Measurements from ENCODE around the gene OXTR.

DNA sequence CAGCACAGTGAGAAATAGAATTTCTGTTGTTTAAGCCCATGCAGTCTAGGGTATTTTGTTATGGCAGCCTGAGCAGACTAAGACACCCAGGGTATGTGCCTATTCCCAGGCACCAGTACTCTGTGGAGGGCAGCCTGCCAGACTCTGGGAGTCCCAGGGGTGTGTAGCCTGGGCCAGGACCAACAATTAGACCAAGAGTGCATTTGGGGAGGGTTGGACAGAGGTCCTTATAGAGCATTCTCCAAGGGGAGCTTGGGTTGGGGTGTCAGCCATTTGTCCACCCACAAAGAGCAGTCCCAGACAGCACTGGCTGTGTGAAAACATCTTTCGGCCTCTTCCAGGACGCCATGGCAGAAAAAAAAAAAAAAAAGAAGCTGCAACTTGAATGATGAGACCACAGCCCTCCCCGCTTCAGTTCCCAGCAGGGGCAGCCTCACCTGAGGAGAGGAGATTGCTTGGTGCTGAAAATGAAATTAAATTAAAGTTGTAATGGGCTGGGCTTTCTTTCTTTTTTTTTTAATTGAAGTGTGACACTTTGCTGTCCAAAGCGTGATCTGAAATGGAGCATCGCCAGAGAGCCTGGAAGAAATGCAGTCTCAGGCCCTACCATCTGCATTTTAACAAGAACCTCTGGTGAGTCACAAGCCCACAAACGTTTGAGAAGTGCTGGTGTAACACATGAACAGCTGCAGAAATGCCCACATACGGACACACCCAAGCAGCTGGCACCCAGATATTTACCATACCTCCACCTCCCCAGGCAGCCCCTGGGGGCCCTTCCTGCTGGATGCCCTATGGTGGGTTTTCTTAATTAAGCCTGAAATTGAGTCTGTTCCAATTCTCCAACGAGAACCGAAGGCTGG lies 57.1 kb downstream of the OXTR start:
- TF ChIP-seq, protein P1, sequence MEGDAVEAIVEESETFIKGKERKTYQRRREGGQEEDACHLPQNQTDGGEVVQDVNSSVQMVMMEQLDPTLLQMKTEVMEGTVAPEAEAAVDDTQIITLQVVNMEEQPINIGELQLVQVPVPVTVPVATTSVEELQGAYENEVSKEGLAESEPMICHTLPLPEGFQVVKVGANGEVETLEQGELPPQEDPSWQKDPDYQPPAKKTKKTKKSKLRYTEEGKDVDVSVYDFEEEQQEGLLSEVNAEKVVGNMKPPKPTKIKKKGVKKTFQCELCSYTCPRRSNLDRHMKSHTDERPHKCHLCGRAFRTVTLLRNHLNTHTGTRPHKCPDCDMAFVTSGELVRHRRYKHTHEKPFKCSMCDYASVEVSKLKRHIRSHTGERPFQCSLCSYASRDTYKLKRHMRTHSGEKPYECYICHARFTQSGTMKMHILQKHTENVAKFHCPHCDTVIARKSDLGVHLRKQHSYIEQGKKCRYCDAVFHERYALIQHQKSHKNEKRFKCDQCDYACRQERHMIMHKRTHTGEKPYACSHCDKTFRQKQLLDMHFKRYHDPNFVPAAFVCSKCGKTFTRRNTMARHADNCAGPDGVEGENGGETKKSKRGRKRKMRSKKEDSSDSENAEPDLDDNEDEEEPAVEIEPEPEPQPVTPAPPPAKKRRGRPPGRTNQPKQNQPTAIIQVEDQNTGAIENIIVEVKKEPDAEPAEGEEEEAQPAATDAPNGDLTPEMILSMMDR (IDR thresholded peaks at IDR 0.05), result no peak
- TF ChIP-seq SMAD4 (CRISPR knock-in tag; IDR thresholded peaks at IDR 0.05), result no peak
- TF ChIP-seq, protein P2, sequence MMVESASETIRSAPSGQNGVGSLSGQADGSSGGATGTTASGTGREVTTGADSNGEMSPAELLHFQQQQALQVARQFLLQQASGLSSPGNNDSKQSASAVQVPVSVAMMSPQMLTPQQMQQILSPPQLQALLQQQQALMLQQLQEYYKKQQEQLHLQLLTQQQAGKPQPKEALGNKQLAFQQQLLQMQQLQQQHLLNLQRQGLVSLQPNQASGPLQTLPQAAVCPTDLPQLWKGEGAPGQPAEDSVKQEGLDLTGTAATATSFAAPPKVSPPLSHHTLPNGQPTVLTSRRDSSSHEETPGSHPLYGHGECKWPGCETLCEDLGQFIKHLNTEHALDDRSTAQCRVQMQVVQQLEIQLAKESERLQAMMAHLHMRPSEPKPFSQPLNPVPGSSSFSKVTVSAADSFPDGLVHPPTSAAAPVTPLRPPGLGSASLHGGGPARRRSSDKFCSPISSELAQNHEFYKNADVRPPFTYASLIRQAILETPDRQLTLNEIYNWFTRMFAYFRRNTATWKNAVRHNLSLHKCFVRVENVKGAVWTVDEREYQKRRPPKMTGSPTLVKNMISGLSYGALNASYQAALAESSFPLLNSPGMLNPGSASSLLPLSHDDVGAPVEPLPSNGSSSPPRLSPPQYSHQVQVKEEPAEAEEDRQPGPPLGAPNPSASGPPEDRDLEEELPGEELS (CRISPR knock-in tag; IDR thresholded peaks at IDR 0.05), result no peak
- TF ChIP-seq JUN (CRISPR knock-in tag; IDR thresholded peaks at IDR 0.05), result no peak
- no peak for TF ChIP-seq TEAD1 (CRISPR knock-in tag; IDR thresholded peaks at IDR 0.05)
- no peak for TF ChIP-seq ESRRA (CRISPR knock-in tag; IDR thresholded peaks at IDR 0.05; ENCODE audit: borderline replicate concordance)
- no peak for TF ChIP-seq HMGA2 (CRISPR knock-in tag; IDR thresholded peaks at IDR 0.05)
- TF ChIP-seq, protein P3, sequence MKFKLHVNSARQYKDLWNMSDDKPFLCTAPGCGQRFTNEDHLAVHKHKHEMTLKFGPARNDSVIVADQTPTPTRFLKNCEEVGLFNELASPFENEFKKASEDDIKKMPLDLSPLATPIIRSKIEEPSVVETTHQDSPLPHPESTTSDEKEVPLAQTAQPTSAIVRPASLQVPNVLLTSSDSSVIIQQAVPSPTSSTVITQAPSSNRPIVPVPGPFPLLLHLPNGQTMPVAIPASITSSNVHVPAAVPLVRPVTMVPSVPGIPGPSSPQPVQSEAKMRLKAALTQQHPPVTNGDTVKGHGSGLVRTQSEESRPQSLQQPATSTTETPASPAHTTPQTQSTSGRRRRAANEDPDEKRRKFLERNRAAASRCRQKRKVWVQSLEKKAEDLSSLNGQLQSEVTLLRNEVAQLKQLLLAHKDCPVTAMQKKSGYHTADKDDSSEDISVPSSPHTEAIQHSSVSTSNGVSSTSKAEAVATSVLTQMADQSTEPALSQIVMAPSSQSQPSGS (CRISPR knock-in tag; IDR thresholded peaks at IDR 0.05; ENCODE audit: borderline replicate concordance, low read depth), result no peak
- TF ChIP-seq, protein P4, sequence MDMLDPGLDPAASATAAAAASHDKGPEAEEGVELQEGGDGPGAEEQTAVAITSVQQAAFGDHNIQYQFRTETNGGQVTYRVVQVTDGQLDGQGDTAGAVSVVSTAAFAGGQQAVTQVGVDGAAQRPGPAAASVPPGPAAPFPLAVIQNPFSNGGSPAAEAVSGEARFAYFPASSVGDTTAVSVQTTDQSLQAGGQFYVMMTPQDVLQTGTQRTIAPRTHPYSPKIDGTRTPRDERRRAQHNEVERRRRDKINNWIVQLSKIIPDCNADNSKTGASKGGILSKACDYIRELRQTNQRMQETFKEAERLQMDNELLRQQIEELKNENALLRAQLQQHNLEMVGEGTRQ (CRISPR knock-in tag; IDR thresholded peaks at IDR 0.05), result no peak
- TF ChIP-seq IRF2 (CRISPR knock-in tag; IDR thresholded peaks at IDR 0.05; ENCODE audit: borderline replicate concordance, low read depth), result no peak
- no peak for TF ChIP-seq TEAD4 (CRISPR knock-in tag; IDR thresholded peaks at IDR 0.05)
- no peak for TF ChIP-seq CREM (CRISPR knock-in tag; IDR thresholded peaks at IDR 0.05)
